K562 (cell line): Measurements from ENCODE around the gene LY6G6D. TPM values are rescaled to one million over a fixed set of nuclear protein-coding genes. Genes with fewer than 3 reads are reported as not detected.

Experiments
- CAMTA2 ChIP-seq: fragments of 250-450 bp; sonication (Bioruptor Pico); conservative IDR thresholded peaks from 2 replicates; pipeline ENCODE4 v1.5.1; 2022
- CTBP1 ChIP-seq: fragments of 450-650 bp; IDR thresholded peaks from 2 replicates; pipeline ENCODE4 v1.6.1; 2016; ENCODE audit warnings: borderline replicate concordance
- ELF2 ChIP-seq: fragments of 250-450 bp; sonication (Bioruptor Pico); IDR thresholded peaks from 2 replicates; pipeline ENCODE4 v1.5.0; 2021; ENCODE audit warnings: mild to moderate bottlenecking
- ERF ChIP-seq: fragments of 450-650 bp; formaldehyde crosslinking; IDR thresholded peaks from 2 replicates; pipeline ENCODE4 v1.4.0; 2020; ENCODE audit warnings: mild to moderate bottlenecking, mixed read lengths
- ESRRB ChIP-seq: fragments of 250-450 bp; sonication (Bioruptor Pico); IDR thresholded peaks from 2 replicates; pipeline ENCODE4 v1.5.0; 2020; ENCODE audit warnings: mild to moderate bottlenecking, moderate library complexity, borderline replicate concordance
- HNRNPH1 ChIP-seq: fragments of 200-400 bp; formaldehyde crosslinking; optimal IDR thresholded peaks from 2 replicates; pipeline ENCODE3; 2017; ENCODE audit warnings: low read depth, mild to moderate bottlenecking, low read length, moderate library complexity
- JUND ChIP-seq, 2 experiments: IDR thresholded peaks; 2 replicates in 1 of 2; 3 replicates in 1 of 2; pipeline ENCODE4 v1.6.1; 2011; ENCODE audit warnings: borderline replicate concordance in 2 of 2, low read depth in 2 of 2, low read length in 2 of 2, improper control_type of control experiment in 1 of 2, missing biosample characterization in 1 of 2, missing genetic modification characterization in 1 of 2, missing genetic modification reagents in 1 of 2
- KLF10 ChIP-seq: fragments of 250-450 bp; sonication (Bioruptor Pico); IDR thresholded peaks from 2 replicates; pipeline ENCODE4 v1.6.1; 2021; ENCODE audit warnings: matching md5 sums
- RBFOX2 ChIP-seq: fragments of 200-400 bp; formaldehyde crosslinking; IDR thresholded peaks from 2 replicates; pipeline ENCODE4 v1.6.1; 2017; ENCODE audit warnings: low read depth, mild to moderate bottlenecking, low read length, moderate library complexity
- RNF219 ChIP-seq: fragments of 250-450 bp; sonication (Bioruptor Pico); IDR thresholded peaks from 2 replicates; pipeline ENCODE4 v1.5.0; 2022; ENCODE audit warnings: mild to moderate bottlenecking
- SMAD1 ChIP-seq: fragments of 150-350 bp; IDR thresholded peaks from 2 replicates; pipeline ENCODE4 v1.6.1; 2014; ENCODE audit warnings: low read length, low read depth; ENCODE audit not compliant: partially characterized antibody
- SPI1 ChIP-seq: IDR thresholded peaks from 2 replicates; pipeline ENCODE4 v1.6.1; 2011; ENCODE audit warnings: low read depth, low read length, control low read depth, borderline replicate concordance
- SRF ChIP-seq, 2 experiments: fragments of 250-450, 450-650 bp in 1 of 2; sonication (Bioruptor Pico) in 1 of 2; sonication (generic) in 1 of 2; formaldehyde crosslinking; IDR thresholded peaks; 2 replicates each; pipeline versions ENCODE4 v1.5.0 to v1.5.1; 2020 to 2022; ENCODE audit warnings: mild to moderate bottlenecking in 1 of 2, missing genetic modification reagents in 1 of 2
- SRSF7 ChIP-seq: fragments of 200-400 bp; formaldehyde crosslinking; optimal IDR thresholded peaks from 2 replicates; pipeline ENCODE3; 2017; ENCODE audit warnings: mild to moderate bottlenecking, low read depth, low read length
- TCF3 ChIP-seq: sonication (generic); formaldehyde crosslinking; IDR thresholded peaks from 2 replicates; pipeline ENCODE4 v1.4.0; 2020; ENCODE audit warnings: mild to moderate bottlenecking, missing genetic modification reagents
- ZC3H11A ChIP-seq: IDR thresholded peaks from 2 replicates; pipeline ENCODE4 v1.6.1; 2012; ENCODE audit warnings: low read depth, low read length, improper control_type of control experiment
- ZNF224 ChIP-seq: sonication (generic); formaldehyde crosslinking; IDR thresholded peaks from 2 replicates; pipeline ENCODE4 v1.8.0; 2022; ENCODE audit warnings: mild to moderate bottlenecking, missing genetic modification reagents
- ZNF253 ChIP-seq: fragments of 250-450 bp; sonication (Bioruptor Pico); conservative IDR thresholded peaks from 2 replicates; pipeline ENCODE4 v1.6.1; 2021; ENCODE audit warnings: mild to moderate bottlenecking
- ZNF316 ChIP-seq: fragments of 450-650 bp; IDR thresholded peaks from 2 replicates; pipeline ENCODE4 v1.6.1; 2016
- ZNF436 ChIP-seq: fragments of 250-450, 450-650 bp; sonication (Bioruptor Pico); formaldehyde crosslinking; IDR thresholded peaks from 2 replicates; pipeline ENCODE4 v1.7.0; 2020; ENCODE audit warnings: mild to moderate bottlenecking
- ZNF75A ChIP-seq: fragments of 450-650 bp; formaldehyde crosslinking; IDR thresholded peaks from 2 replicates; pipeline ENCODE4 v1.4.0; 2020; ENCODE audit warnings: mild to moderate bottlenecking
- ZNF830 ChIP-seq: fragments of 250-450 bp; sonication (Bioruptor Pico); IDR thresholded peaks from 2 replicates; pipeline ENCODE4 v1.5.0; 2021; ENCODE audit warnings: mild to moderate bottlenecking
- polyA plus RNA-seq, 8 experiments: library from polyadenylated mRNA; depleted of rRNA in 4 of 8; stranded (reverse) in 5 of 8; unstranded in 3 of 8; fragments of >200 nt; fragmentation: Nextera tagmentation in 2 of 8; fragmentation: Illumina TruSeq in 1 of 8; extraction: Ambion mirVana in 2 of 8; extraction: Trizol in 1 of 8; gene quantifications; 2 replicates each; pipeline versions ENCODE4 v1.2.1 to v1.2.3, GENCODE V29; 2011 to 2014; ENCODE audit warnings: inconsistent platforms in 1 of 8, missing spikeins in 1 of 8
- total RNA-seq, 7 experiments: library from RNA; depleted of rRNA in 6 of 7; stranded (reverse); fragments of >200 nt in 6 of 7; fragmentation: Illumina TruSeq in 2 of 7; extraction: Trizol in 2 of 7; gene quantifications; 2 replicates each; pipeline versions ENCODE4 v1.2.1 to v1.2.3, GENCODE V29; 2011 to 2021; ENCODE audit warnings: low replicate concordance in 1 of 7
- TF ChIP-seq, protein P1 (sequence below), 2 experiments: fragments of 450-650 bp in 1 of 2; sonication (generic) in 1 of 2; formaldehyde crosslinking; conservative IDR thresholded peaks; 2 replicates each; pipeline versions ENCODE4 v1.4.0 to v1.8.1; 2020 to 2022; ENCODE audit warnings: mild to moderate bottlenecking in 1 of 2, missing genetic modification reagents in 1 of 2
- TF ChIP-seq, protein P2 (sequence below), 2 experiments: IDR thresholded peaks; 2 replicates each; pipeline ENCODE4 v1.6.1; 2011; ENCODE audit warnings: borderline replicate concordance in 1 of 2, control low read depth in 1 of 2, low read depth in 1 of 2, low read length in 1 of 2, mild to moderate bottlenecking in 1 of 2, mixed read lengths in 1 of 2, moderate library complexity in 1 of 2; ENCODE audit not compliant: insufficient read depth in 1 of 2, insufficient read length in 1 of 2, poor library complexity in 1 of 2, severe bottlenecking in 1 of 2; ENCODE audit errors: extremely low read depth in 1 of 2

LY6G6D gene
- total and polyA plus RNA-seq, 9 of the 15 experiments (the other 6 are each of a cell fraction or from before 2014, with no cell fraction given), result 0.30 to 0.38 TPM; not detected in 7

GRCh38 chr6:31736021-31736767 is 21.0 kb downstream of the LY6G6D start, which contains the start of gene CLIC1 (continued):
- TF ChIP-seq ZNF224 (CRISPR knock-in tag), result peak; percentile 89
- TF ChIP-seq CAMTA2, result 0 out of 2 replicates have a peak, but pooled peaks have one; percentile 9
- no peak for TF ChIP-seq TCF3
- TF ChIP-seq SRF (CRISPR knock-in tag; IDR thresholded peaks at IDR 0.05), result peak in 1 of 2 experiments; percentile 68; a peak in 1 of 4 replicates
- TF ChIP-seq, protein P1, sequence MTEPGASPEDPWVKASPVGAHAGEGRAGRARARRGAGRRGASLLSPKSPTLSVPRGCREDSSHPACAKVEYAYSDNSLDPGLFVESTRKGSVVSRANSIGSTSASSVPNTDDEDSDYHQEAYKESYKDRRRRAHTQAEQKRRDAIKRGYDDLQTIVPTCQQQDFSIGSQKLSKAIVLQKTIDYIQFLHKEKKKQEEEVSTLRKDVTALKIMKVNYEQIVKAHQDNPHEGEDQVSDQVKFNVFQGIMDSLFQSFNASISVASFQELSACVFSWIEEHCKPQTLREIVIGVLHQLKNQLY (CRISPR knock-in tag; conservative IDR thresholded peaks at IDR 0.05), result peak in 1 of 2 experiments; percentile 76; a peak in 1 of 4 replicates
- TF ChIP-seq ZNF436 (CRISPR knock-in tag), result peak; percentile 64; the same call in 1 of the 2 replicates
- TF ChIP-seq KLF10 (CRISPR knock-in tag), result 0 out of 2 replicates have a peak, but pooled peaks have one; percentile 62
- no peak for TF ChIP-seq ZNF253 (CRISPR knock-in tag)
- TF ChIP-seq ESRRB (CRISPR knock-in tag), result peak; percentile 53; the same call in 1 of the 2 replicates
- TF ChIP-seq SMAD1, result peak; percentile 95
- 0 out of 2 replicates have a peak, but pooled peaks have one; percentile 43 for TF ChIP-seq RNF219
- TF ChIP-seq, protein P2, sequence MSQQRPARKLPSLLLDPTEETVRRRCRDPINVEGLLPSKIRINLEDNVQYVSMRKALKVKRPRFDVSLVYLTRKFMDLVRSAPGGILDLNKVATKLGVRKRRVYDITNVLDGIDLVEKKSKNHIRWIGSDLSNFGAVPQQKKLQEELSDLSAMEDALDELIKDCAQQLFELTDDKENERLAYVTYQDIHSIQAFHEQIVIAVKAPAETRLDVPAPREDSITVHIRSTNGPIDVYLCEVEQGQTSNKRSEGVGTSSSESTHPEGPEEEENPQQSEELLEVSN (IDR thresholded peaks at IDR 0.05; ENCODE audit: borderline replicate concordance in 1 of 2, extremely low read depth in 1 of 2, insufficient read depth in 1 of 2, insufficient read length in 1 of 2, low read depth in 1 of 2, low read length in 1 of 2, poor library complexity in 1 of 2, severe bottlenecking in 1 of 2), result peak in 1 of 2 experiments; percentile 50
- TF ChIP-seq SRSF7, result no peak
- peak; percentile 66; the same call in 1 of the 2 replicates for TF ChIP-seq SPI1
- TF ChIP-seq ERF (CRISPR knock-in tag), result peak; percentile 60; the same call in 1 of the 2 replicates
- TF ChIP-seq ELF2 (CRISPR knock-in tag), result peak; percentile 93
- peak; percentile 96 for TF ChIP-seq RBFOX2
- TF ChIP-seq ZC3H11A, result 0 out of 2 replicates have a peak, but pooled peaks have one; percentile 46
- TF ChIP-seq JUND (IDR thresholded peaks at IDR 0.05; ENCODE audit: borderline replicate concordance, low read depth, low read length), result peak; percentile 98
- peak; percentile 92; the same call in 2 of the 3 replicates for TF ChIP-seq JUND (tag; IDR thresholded peaks at IDR 0.05; ENCODE audit: borderline replicate concordance, low read depth, low read length)
- TF ChIP-seq ZNF75A, result peak; percentile 82; the same call in 1 of the 2 replicates
- TF ChIP-seq ZNF316, result peak; percentile 90
- TF ChIP-seq HNRNPH1, result no peak
- peak; percentile 51; the same call in 1 of the 2 replicates for TF ChIP-seq ZNF830 (CRISPR knock-in tag)
- TF ChIP-seq CTBP1, result no peak
